Astrocyte (in vitro differentiated cells and primary cell): ENCODE measurements around the gene PDE6B. TPM values are rescaled to one million over a fixed set of nuclear protein-coding genes. Genes with fewer than 3 reads are reported as not detected.
A peak's percentile ranks its signal among the peaks of the same experiment; 100 is the strongest.

Experiments
- DNase-seq: peaks from one replicate; pipeline ENCODE4 v3.0.0-alpha.2; 2010; ENCODE audit warnings: low read depth
- FAIRE-seq: peaks from 2 replicates; lab custom pipeline; 2011; peaks lifted over from hg19 to GRCh38; lab: Jason Lieb, UNC
- H2AFZ ChIP-seq: 2 replicates; pipeline ENCODE4 v1.6.0; 2012; ENCODE audit warnings: low read depth, low read length, inconsistent platforms
- H3K27ac ChIP-seq: 2 replicates; pipeline ENCODE4 v1.5.1; 2011; ENCODE audit warnings: low read depth, low read length, inconsistent platforms
- H3K27me3 ChIP-seq: 2 replicates; pipeline ENCODE4 v1.6.0; 2011; ENCODE audit warnings: low read length, inconsistent platforms; ENCODE audit not compliant: insufficient read depth
- H3K36me3 ChIP-seq: 2 replicates; pipeline ENCODE4 v1.5.1; 2011; ENCODE audit warnings: low read length, inconsistent platforms; ENCODE audit not compliant: insufficient read depth
- H3K4me1 ChIP-seq: 2 replicates; pipeline ENCODE4 v1.5.1; 2011; ENCODE audit warnings: low read length, inconsistent platforms; ENCODE audit not compliant: insufficient read depth
- H3K4me2 ChIP-seq: 2 replicates; pipeline ENCODE4 v1.6.0; 2012; ENCODE audit warnings: low read length, inconsistent platforms
- H3K4me3 ChIP-seq: 2 replicates; pipeline ENCODE4 v1.5.1; 2011; ENCODE audit warnings: low read depth, mild to moderate bottlenecking, low read length, inconsistent platforms; ENCODE audit not compliant: insufficient read depth
- H3K79me2 ChIP-seq: 2 replicates; pipeline ENCODE4 v1.6.0; 2012; ENCODE audit warnings: mild to moderate bottlenecking, low read length, inconsistent platforms; ENCODE audit not compliant: insufficient read depth
- H3K9ac ChIP-seq: 2 replicates; pipeline ENCODE4 v1.6.0; 2012; ENCODE audit warnings: mild to moderate bottlenecking, low read length, inconsistent platforms
- H3K9me3 ChIP-seq: 2 replicates; pipeline ENCODE4 v1.5.1; 2012; ENCODE audit warnings: low read depth, mild to moderate bottlenecking, low read length, inconsistent platforms; ENCODE audit not compliant: insufficient read depth
- H4K20me1 ChIP-seq: 2 replicates; pipeline ENCODE4 v1.6.0; 2012; ENCODE audit warnings: low read length, inconsistent platforms; ENCODE audit not compliant: insufficient read depth
- H3K27ac Mint-ChIP-seq: one replicate; pipeline ENCODE4 v1.8.0; 2021; ENCODE audit warnings: mild to moderate bottlenecking, mixed read lengths; ENCODE audit not compliant: unreplicated experiment
- H3K27me3 Mint-ChIP-seq: one replicate; pipeline ENCODE4 v1.8.0; 2021; ENCODE audit warnings: low read depth, mixed read lengths; ENCODE audit not compliant: unreplicated experiment
- H3K36me3 Mint-ChIP-seq: one replicate; pipeline ENCODE4 v1.8.0; 2021; ENCODE audit warnings: low read depth, mixed read lengths; ENCODE audit not compliant: unreplicated experiment
- H3K4me1 Mint-ChIP-seq: one replicate; pipeline ENCODE4 v1.8.0; 2021; ENCODE audit warnings: low read depth, mixed read lengths; ENCODE audit not compliant: unreplicated experiment
- H3K4me3 Mint-ChIP-seq: one replicate; pipeline ENCODE4 v1.8.0; 2021; ENCODE audit warnings: mild to moderate bottlenecking, moderate library complexity, mixed read lengths; ENCODE audit not compliant: unreplicated experiment
- H3K9me3 Mint-ChIP-seq: one replicate; pipeline ENCODE4 v1.8.0; 2021; ENCODE audit warnings: mild to moderate bottlenecking, mixed read lengths; ENCODE audit not compliant: unreplicated experiment
- EZH2 ChIP-seq: IDR thresholded peaks from 2 replicates; pipeline ENCODE4 v1.6.1; 2012; ENCODE audit warnings: mild to moderate bottlenecking, low read length, inconsistent platforms; ENCODE audit not compliant: insufficient read depth
- total RNA-seq: library from RNA; stranded (reverse); gene quantifications from 2 replicates; pipeline ENCODE4 v1.2.1, GENCODE V29; 2021
- TF ChIP-seq, protein P1 (sequence below): IDR thresholded peaks from 2 replicates; pipeline ENCODE4 v1.5.1; 2011; ENCODE audit warnings: low read depth, mild to moderate bottlenecking, inconsistent platforms, low read length, moderate library complexity; ENCODE audit not compliant: insufficient read depth

The PDE6B gene
- total RNA-seq, 1 donor from 2014 or later, result 2.8 TPM

DNA sequence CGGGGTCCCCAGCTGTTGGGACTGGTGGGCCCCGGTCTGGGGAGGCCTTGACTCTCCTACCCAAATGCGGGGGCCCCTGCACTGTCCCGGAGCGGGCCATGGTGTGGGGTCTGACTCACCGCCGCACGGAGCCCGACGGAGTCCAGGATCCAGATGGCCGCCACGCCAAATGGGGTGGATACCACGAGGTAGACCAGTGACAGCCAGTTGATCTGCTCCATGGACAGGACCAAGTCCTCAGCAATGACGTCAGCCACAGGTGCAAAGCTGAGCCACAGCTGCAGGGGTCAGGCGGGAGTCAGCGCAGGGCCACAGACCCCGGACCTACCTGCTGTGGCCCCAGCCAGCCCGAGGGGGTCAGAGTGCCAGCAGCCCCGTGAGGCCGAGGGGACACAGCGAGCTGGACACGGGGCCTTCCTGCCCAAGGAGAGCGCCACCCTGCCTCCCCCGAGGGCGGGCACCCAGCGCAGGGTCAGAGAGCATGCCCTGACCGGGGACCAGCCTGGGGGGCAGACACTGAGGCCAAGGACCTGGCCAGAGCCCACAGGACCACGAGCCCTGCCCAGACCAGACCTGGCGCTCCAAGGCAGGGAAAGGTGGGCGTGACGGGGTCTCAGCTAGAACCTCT, 61.2 kb downstream of the PDE6B start:
- H4K20me1 ChIP-seq, result no peaks in the 10 kb centered on the region
- H3K27ac Mint-ChIP-seq, result no peak overlapping the region

DNA sequence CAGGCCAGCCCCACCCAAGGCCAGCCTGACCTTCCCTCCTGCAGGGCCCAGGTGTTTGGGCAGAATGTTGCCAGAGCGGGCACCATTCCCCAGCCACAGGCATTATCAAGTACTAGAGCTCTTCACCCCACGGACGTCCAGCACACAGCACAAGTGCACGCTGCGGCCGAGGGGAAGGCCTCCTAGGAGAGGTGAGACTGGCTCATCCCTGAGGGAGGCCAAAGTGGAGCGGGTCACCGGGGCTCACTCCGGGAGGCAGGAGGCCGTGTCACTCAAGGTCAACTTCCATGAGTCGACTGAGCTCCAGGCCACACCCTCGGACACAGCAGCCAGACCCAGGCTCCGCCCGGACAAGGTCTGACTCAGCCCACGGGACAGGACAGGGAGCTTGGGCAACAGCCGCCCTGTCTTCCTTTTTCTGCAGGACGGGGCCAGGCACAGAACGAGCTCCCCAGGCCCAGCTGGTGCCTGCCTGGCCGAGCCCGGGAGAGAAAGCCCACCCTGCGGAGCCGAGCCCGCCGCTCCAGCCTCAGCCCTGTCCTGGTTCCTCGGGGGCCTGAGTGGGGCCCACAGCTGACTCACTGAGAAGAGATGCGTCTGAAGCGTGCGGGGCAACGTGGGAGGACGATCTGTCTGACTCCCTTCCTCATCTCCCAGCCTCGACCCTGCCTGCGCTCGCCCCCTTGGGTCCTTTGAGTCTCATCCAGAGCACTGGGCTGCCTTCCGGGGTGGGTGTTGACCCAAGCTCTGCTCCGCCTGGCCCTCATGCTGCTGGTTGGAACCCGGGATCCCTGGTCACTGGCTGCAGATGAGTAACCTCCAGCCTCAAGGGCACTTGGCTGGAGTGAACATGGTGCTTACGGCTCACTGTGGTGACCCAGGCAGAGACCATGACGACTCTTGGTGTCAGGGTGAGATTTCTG, 61.9 kb downstream of the PDE6B start:
- H3K4me1 ChIP-seq, result peaks cover 25% of the 10 kb centered on the region
- no peaks in the 10 kb centered on the region for H3K9me3 Mint-ChIP-seq
- peaks cover 3% of the 10 kb centered on the region for H3K27me3 Mint-ChIP-seq
- peak overlapping the region; percentile 68 for H3K4me3 Mint-ChIP-seq
- no peaks in the 10 kb centered on the region for H3K79me2 ChIP-seq
- H3K4me1 Mint-ChIP-seq, result peaks cover 16% of the 10 kb centered on the region
- H3K36me3 ChIP-seq, result no peaks in the 10 kb centered on the region
- peak overlapping the region; percentile 97 for H3K27ac Mint-ChIP-seq
- DNase-seq (peak; percentile 75), FAIRE-seq (peak; percentile 80)
- H2AFZ ChIP-seq, result peak overlapping the region; percentile 69
- no peak overlapping the region for H3K4me3 ChIP-seq
- H3K36me3 Mint-ChIP-seq, result peaks cover 4% of the 10 kb centered on the region
- H3K27me3 ChIP-seq, result no peaks in the 10 kb centered on the region
- H3K27ac ChIP-seq, result peak overlapping the region; percentile 60
- TF ChIP-seq, protein P1, sequence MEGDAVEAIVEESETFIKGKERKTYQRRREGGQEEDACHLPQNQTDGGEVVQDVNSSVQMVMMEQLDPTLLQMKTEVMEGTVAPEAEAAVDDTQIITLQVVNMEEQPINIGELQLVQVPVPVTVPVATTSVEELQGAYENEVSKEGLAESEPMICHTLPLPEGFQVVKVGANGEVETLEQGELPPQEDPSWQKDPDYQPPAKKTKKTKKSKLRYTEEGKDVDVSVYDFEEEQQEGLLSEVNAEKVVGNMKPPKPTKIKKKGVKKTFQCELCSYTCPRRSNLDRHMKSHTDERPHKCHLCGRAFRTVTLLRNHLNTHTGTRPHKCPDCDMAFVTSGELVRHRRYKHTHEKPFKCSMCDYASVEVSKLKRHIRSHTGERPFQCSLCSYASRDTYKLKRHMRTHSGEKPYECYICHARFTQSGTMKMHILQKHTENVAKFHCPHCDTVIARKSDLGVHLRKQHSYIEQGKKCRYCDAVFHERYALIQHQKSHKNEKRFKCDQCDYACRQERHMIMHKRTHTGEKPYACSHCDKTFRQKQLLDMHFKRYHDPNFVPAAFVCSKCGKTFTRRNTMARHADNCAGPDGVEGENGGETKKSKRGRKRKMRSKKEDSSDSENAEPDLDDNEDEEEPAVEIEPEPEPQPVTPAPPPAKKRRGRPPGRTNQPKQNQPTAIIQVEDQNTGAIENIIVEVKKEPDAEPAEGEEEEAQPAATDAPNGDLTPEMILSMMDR, result no peak
- TF ChIP-seq EZH2, result no peak
- peak overlapping the region; percentile 53 for H3K9ac ChIP-seq
- no peaks in the 10 kb centered on the region for H4K20me1 ChIP-seq
- no peaks in the 10 kb centered on the region for H3K9me3 ChIP-seq
- peak overlapping the region; percentile 76 for H3K4me2 ChIP-seq

More for the DNA sequence above, 61.2 kb downstream of the PDE6B start:
- no peak overlapping the region for H3K4me3 Mint-ChIP-seq
- no peaks in the 10 kb centered on the region for H3K79me2 ChIP-seq
- H3K9me3 Mint-ChIP-seq, result no peaks in the 10 kb centered on the region
- peaks cover 16% of the 10 kb centered on the region for H3K4me1 Mint-ChIP-seq
- no peak overlapping the region for H3K4me3 ChIP-seq
- H3K9ac ChIP-seq, result no peak overlapping the region
- no peaks in the 10 kb centered on the region for H3K27me3 ChIP-seq
- H3K4me1 ChIP-seq, result peaks cover 25% of the 10 kb centered on the region
- peaks cover 3% of the 10 kb centered on the region for H3K27me3 Mint-ChIP-seq
- no peak for FAIRE-seq
- no peak for DNase-seq
- peak overlapping the region; percentile 76 for H3K4me2 ChIP-seq
- peak overlapping the region; percentile 69 for H2AFZ ChIP-seq
- TF ChIP-seq EZH2, result no peak
- TF ChIP-seq, protein P1, result no peak
- H3K27ac ChIP-seq, result no peak overlapping the region
- H3K36me3 ChIP-seq, result no peaks in the 10 kb centered on the region
- H3K9me3 ChIP-seq, result no peaks in the 10 kb centered on the region
- H3K36me3 Mint-ChIP-seq, result peaks cover 4% of the 10 kb centered on the region
